A549 (cell line): ENCODE results near the gene TOX2.

ENCODE experiments used
- ATOH8 ChIP-seq: fragments of 250-450 bp; sonication (Bioruptor Pico); IDR thresholded peaks from 2 replicates; pipeline ENCODE4 v1.5.0; 2020; ENCODE audit warnings: low read depth, mild to moderate bottlenecking, moderate library complexity
- BHLHE40 ChIP-seq: IDR thresholded peaks from 2 replicates; pipeline ENCODE4 v1.6.1; 2012; ENCODE audit warnings: low read depth, low read length, inconsistent platforms
- EP300 ChIP-seq, 2 experiments: fragments of >200 bp; sonication (Bioruptor Twin); formaldehyde crosslinking; IDR thresholded peaks; 2 replicates in 1 of 2; 3 replicates in 1 of 2; pipeline ENCODE4 v1.6.1; 2016 to 2017
- HDAC2 ChIP-seq: fragments of 200-600 bp; sonication (generic); IDR thresholded peaks from 2 replicates; pipeline ENCODE4 v1.6.1; 2016
- JUNB ChIP-seq: fragments of >200 bp; sonication (Bioruptor Twin); formaldehyde crosslinking; IDR thresholded peaks from 2 replicates; pipeline ENCODE4 v1.6.1; 2016
- MAFK ChIP-seq: fragments of 450-650 bp; IDR thresholded peaks from 2 replicates; pipeline ENCODE4 v1.6.1; 2014; ENCODE audit not compliant: partially characterized antibody
- NR3C1 ChIP-seq: fragments of >200 bp; sonication (Bioruptor Twin); formaldehyde crosslinking; IDR thresholded peaks from 3 replicates; pipeline ENCODE4 v1.6.1; 2017
- POLR2A ChIP-seq: IDR thresholded peaks from 2 replicates; pipeline ENCODE4 v1.6.1; 2012; ENCODE audit warnings: mild to moderate bottlenecking, low read length
- REST ChIP-seq: fragments of 200-600 bp; sonication (generic); IDR thresholded peaks from 2 replicates; pipeline ENCODE4 v1.6.1; 2016; ENCODE audit warnings: antibody characterized with exemption, mild to moderate bottlenecking, moderate library complexity
- ZSCAN20 ChIP-seq: fragments of 250-450 bp; sonication (Bioruptor Pico); IDR thresholded peaks from 2 replicates; pipeline ENCODE4 v1.8.0; 2022; ENCODE audit warnings: mild to moderate bottlenecking, moderate library complexity
- TF ChIP-seq, protein P1 (sequence below): fragments of >200 bp; sonication (Bioruptor Twin); formaldehyde crosslinking; IDR thresholded peaks from 3 replicates; pipeline ENCODE4 v1.5.1; 2016

GRCh38 chr20:44056010-44056698 is 141.5 kb downstream of the TOX2 start:
- TF ChIP-seq, protein P1, sequence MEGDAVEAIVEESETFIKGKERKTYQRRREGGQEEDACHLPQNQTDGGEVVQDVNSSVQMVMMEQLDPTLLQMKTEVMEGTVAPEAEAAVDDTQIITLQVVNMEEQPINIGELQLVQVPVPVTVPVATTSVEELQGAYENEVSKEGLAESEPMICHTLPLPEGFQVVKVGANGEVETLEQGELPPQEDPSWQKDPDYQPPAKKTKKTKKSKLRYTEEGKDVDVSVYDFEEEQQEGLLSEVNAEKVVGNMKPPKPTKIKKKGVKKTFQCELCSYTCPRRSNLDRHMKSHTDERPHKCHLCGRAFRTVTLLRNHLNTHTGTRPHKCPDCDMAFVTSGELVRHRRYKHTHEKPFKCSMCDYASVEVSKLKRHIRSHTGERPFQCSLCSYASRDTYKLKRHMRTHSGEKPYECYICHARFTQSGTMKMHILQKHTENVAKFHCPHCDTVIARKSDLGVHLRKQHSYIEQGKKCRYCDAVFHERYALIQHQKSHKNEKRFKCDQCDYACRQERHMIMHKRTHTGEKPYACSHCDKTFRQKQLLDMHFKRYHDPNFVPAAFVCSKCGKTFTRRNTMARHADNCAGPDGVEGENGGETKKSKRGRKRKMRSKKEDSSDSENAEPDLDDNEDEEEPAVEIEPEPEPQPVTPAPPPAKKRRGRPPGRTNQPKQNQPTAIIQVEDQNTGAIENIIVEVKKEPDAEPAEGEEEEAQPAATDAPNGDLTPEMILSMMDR: peak; percentile 33; the same call in 2 of the 3 replicates
- no peak for TF ChIP-seq POLR2A
- TF ChIP-seq HDAC2: no peak
- no peak for TF ChIP-seq ZSCAN20 (CRISPR knock-in tag)
- TF ChIP-seq REST: no peak
- no peak for TF ChIP-seq ATOH8 (CRISPR knock-in tag)
- TF ChIP-seq EP300 (IDR thresholded peaks at IDR 0.05): no peak
- no peak for TF ChIP-seq NR3C1
- no peak for TF ChIP-seq MAFK
- no peak for TF ChIP-seq BHLHE40
- no peak for TF ChIP-seq JUNB
